ENCODE measurements around the gene NEDD9.

DNA sequence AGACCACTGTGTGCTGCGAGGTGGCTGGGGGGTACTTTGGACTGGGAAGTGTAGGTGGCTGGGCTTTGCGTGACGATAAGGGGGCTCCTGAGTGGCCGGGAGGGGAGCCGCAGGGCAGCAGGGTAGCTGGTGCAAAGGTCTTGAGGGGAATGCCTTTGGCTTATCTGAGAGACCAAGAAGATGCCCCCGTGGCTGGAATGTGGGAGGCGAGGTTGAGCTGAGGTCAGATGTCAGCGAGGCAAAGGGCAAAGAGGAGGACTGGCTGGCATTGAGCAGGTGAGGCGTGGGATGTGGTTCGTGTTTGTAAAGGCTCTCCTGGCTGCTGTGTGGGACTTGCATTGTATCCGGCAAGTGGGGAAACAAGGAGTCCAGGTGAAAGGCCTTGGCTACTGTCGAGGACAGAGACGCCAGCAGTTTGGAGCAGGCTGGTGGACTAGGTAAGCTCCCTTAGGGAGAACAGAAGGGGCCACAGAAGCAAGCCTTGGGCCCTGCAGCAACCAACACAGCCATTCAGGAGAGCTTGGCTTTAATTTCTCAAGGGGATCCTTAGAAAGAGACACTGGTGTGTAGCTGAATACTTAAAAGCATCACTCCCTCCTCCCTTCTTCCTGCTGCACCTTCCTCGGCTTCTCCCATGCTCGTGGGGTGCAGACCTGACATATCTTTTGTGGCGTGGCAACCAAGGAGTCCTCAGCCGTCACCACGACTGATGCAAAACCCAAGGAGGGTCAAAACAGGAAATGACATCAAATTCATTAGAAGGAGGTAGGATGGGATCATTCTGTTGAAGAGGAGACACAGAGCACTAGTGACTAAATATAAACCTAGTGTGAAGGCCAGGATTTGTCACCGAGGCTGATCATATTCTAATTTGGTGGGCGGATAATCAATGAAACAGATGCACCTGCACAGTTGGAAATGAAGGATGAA, 67.5 kb downstream of the NEDD9 start:
- TF ChIP-seq POLR2A (IDR thresholded peaks at IDR 0.05; ENCODE audit: low read depth, low read length) (no peak), POLR2AphosphoS5 (IDR thresholded peaks at IDR 0.05; ENCODE audit: low read depth, low read length) (no peak)

Data from GM12892 (cell line).